ENCODE results near the gene C16orf95.

The C16orf95 gene

GRCh38 chr16:87326151-87326571, 9.0 kb upstream of the C16orf95 start:
- no peak overlapping the region for H3K4me3 ChIP-seq (ENCODE audit: low read depth, low read length)
- no peak for DNase-seq (ENCODE audit: low read depth)
- TF ChIP-seq MYC (IDR thresholded peaks at IDR 0.05; ENCODE audit: low read depth, low read length) (no peak), POLR2A (IDR thresholded peaks at IDR 0.05; ENCODE audit: extremely low read depth, insufficient read length) (no peak)
- TF ChIP-seq, protein P1, sequence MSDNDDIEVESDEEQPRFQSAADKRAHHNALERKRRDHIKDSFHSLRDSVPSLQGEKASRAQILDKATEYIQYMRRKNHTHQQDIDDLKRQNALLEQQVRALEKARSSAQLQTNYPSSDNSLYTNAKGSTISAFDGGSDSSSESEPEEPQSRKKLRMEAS (IDR thresholded peaks at IDR 0.05; ENCODE audit: low read depth, low read length) = no peak
- TF ChIP-seq, protein P2, sequence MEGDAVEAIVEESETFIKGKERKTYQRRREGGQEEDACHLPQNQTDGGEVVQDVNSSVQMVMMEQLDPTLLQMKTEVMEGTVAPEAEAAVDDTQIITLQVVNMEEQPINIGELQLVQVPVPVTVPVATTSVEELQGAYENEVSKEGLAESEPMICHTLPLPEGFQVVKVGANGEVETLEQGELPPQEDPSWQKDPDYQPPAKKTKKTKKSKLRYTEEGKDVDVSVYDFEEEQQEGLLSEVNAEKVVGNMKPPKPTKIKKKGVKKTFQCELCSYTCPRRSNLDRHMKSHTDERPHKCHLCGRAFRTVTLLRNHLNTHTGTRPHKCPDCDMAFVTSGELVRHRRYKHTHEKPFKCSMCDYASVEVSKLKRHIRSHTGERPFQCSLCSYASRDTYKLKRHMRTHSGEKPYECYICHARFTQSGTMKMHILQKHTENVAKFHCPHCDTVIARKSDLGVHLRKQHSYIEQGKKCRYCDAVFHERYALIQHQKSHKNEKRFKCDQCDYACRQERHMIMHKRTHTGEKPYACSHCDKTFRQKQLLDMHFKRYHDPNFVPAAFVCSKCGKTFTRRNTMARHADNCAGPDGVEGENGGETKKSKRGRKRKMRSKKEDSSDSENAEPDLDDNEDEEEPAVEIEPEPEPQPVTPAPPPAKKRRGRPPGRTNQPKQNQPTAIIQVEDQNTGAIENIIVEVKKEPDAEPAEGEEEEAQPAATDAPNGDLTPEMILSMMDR (IDR thresholded peaks at IDR 0.05; ENCODE audit: low read depth, low read length) = no peak

GRCh38 chr16:87325423-87325858, 8.2 kb upstream of the C16orf95 start:
- peak; percentile 34 for DNase-seq (ENCODE audit: low read depth)
- no peak overlapping the region for H3K4me3 ChIP-seq (ENCODE audit: low read depth, low read length)
- TF ChIP-seq, protein P2 (IDR thresholded peaks at IDR 0.05; ENCODE audit: low read depth, low read length) = no peak
- TF ChIP-seq, protein P1 (IDR thresholded peaks at IDR 0.05; ENCODE audit: low read depth, low read length) = no peak
- no peak for TF ChIP-seq MYC (IDR thresholded peaks at IDR 0.05; ENCODE audit: low read depth, low read length)
- no peak for TF ChIP-seq POLR2A (IDR thresholded peaks at IDR 0.05; ENCODE audit: extremely low read depth, insufficient read length)

GRCh38 chr16:87324411-87325275, 7.5 kb upstream of the C16orf95 start:
- TF ChIP-seq, protein P1 (IDR thresholded peaks at IDR 0.05; ENCODE audit: low read depth, low read length) = peak; percentile 18; the same call in 1 of the 2 replicates
- TF ChIP-seq MYC (IDR thresholded peaks at IDR 0.05; ENCODE audit: low read depth, low read length) (no peak), POLR2A (IDR thresholded peaks at IDR 0.05; ENCODE audit: extremely low read depth, insufficient read length) (no peak)
- TF ChIP-seq, protein P2 (IDR thresholded peaks at IDR 0.05; ENCODE audit: low read depth, low read length) = peak; percentile 83
- no peak overlapping the region for H3K4me3 ChIP-seq (ENCODE audit: low read depth, low read length)
- peak; percentile 62 for DNase-seq (ENCODE audit: low read depth)

DNA sequence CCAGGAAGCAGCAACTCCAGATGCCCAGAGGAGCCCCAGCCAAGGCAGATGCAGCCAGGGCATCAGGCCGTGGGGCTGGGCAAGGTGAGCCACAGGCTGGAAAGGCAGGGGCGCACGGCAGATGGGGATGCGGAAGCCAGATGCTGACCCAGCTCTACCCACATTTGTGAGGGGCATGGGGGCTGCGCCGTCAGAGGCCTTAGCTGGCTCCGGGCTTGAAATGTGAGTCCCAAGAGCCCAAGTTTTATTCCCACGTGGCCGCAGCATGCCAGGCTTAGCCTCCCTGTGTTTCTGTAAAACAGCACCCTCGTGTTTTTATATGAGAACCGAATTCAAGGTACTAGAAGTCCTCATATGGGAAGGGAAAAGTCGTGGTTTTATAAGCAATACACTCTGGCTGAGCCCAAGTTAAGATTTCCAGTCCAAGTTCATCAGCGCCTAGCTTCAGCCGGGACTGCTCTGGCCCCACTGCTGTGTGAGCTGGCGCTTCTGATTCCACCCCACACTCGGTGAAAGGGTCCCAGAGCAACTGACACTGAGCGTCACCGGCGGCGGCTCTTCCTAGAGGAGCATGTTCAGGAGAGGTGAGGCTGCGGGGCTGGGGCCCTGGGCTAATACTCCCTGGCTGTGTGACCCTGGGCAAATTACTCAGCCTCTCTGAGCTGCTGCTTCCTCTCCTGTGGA, 6.7 kb upstream of the C16orf95 start:
- no peak for TF ChIP-seq POLR2A (IDR thresholded peaks at IDR 0.05; ENCODE audit: extremely low read depth, insufficient read length)
- TF ChIP-seq, protein P2 (IDR thresholded peaks at IDR 0.05; ENCODE audit: low read depth, low read length) = no peak
- no peak for TF ChIP-seq MYC (IDR thresholded peaks at IDR 0.05; ENCODE audit: low read depth, low read length)
- TF ChIP-seq, protein P1 (IDR thresholded peaks at IDR 0.05; ENCODE audit: low read depth, low read length) = no peak
- no peak overlapping the region for H3K4me3 ChIP-seq (ENCODE audit: low read depth, low read length)
- DNase-seq (ENCODE audit: low read depth) = no peak

DNA sequence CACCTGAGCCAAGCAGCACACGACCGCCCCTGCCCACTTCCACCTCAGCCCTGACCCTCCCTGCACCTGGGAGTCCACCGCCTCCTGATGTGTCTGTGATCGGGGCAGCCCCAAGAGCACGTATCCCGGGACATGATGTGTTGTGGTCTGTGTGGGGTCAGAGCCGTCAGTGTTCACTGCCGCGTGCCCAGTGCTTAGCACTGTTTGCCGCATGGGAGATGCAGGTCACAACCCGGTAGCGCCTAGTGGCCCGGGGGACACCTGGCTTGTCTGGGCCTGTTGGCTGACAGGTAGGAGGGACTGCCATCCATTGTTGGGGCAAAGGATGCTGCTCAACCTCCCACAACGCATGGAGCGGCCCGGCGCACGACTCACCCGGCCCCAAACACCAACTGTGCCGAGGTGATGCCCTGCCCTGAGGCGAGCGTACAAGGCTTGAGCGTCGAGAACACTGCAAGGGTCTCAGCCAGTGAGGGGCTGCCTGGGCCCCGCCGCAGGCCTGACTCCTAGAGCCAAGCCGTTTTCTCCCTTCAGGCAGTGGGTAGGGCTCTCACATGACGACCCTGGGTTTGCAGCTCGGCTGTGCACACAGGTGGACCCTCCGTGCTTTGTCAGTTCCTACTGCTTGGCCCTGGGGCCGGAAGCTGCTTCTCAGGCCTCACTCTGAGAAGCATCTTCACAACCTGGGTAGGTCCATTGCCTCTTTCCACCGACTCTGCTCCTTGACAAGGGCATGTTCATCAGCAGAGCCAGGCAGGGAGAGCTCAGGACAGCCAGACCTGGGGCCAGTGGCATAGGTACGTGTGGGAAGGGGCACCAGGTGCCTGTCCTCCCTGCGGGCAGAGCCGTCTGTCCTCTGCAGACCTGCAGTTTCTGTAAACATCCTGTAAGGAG, 5.9 kb upstream of the C16orf95 start:
- TF ChIP-seq, protein P2 (IDR thresholded peaks at IDR 0.05; ENCODE audit: low read depth, low read length) = no peak
- TF ChIP-seq POLR2A (IDR thresholded peaks at IDR 0.05; ENCODE audit: extremely low read depth, insufficient read length) (no peak), MYC (IDR thresholded peaks at IDR 0.05; ENCODE audit: low read depth, low read length) (no peak)
- TF ChIP-seq, protein P1 (IDR thresholded peaks at IDR 0.05; ENCODE audit: low read depth, low read length) = no peak
- DNase-seq (ENCODE audit: low read depth) = no peak
- H3K4me3 ChIP-seq (ENCODE audit: low read depth, low read length) = no peak overlapping the region
